RWPE2 (cell line): Measurements from ENCODE around the gene CTNNA2.
A peak's percentile ranks its signal among the peaks of the same experiment; 100 is the strongest.

Experiments used
- ATAC-seq: fragments of 200-7000 bp; cut with Tn5 transposase; 3 replicates; pipeline ENCODE4 v1.9.1; 2021; ENCODE audit warnings: low read depth
- DNase-seq: peaks from one replicate; pipeline ENCODE4 v3.0.0-alpha.2; 2020; ENCODE audit warnings: low spot score
- H3K27ac ChIP-seq: fragments of 450-650 bp; 2 replicates; pipeline ENCODE4 v1.5.1; 2017; ENCODE audit warnings: mild to moderate bottlenecking; ENCODE audit not compliant: poor library complexity, severe bottlenecking
- H3K27me3 ChIP-seq: fragments of 250-450 bp; sonication (Bioruptor Pico); 2 replicates; pipeline ENCODE4 v1.5.1; 2021; ENCODE audit warnings: mild to moderate bottlenecking, moderate library complexity; ENCODE audit not compliant: insufficient read depth, poor library complexity, severe bottlenecking
- H3K36me3 ChIP-seq: fragments of 250-450 bp; sonication (Bioruptor Pico); 2 replicates; pipeline ENCODE4 v1.5.1; 2020; ENCODE audit warnings: low read depth, mild to moderate bottlenecking, moderate library complexity
- H3K4me1 ChIP-seq: fragments of 250-450 bp; sonication (Bioruptor Pico); 2 replicates; pipeline ENCODE4 v1.5.1; 2021; ENCODE audit warnings: mild to moderate bottlenecking, moderate library complexity; ENCODE audit not compliant: insufficient read depth, poor library complexity, severe bottlenecking
- H3K4me3 ChIP-seq: fragments of 250-450 bp; sonication (Bioruptor Pico); 2 replicates; pipeline ENCODE4 v1.5.1; 2021; ENCODE audit warnings: mild to moderate bottlenecking, moderate library complexity; ENCODE audit not compliant: severe bottlenecking
- H3K9me3 ChIP-seq: fragments of 250-450 bp; sonication (Bioruptor Pico); 2 replicates; pipeline ENCODE4 v1.5.1; 2021; ENCODE audit warnings: mild to moderate bottlenecking, moderate library complexity; ENCODE audit not compliant: severe bottlenecking
- CTCF ChIP-seq: fragments of 450-650 bp; IDR thresholded peaks from one replicate; pipeline ENCODE4 v1.5.1; 2017; ENCODE audit warnings: mild to moderate bottlenecking, moderate library complexity; ENCODE audit not compliant: poor library complexity, severe bottlenecking

Gene CTNNA2

GRCh38 chr2:79860228-79861058, 347.6 kb downstream of the CTNNA2 start:
- H3K36me3 ChIP-seq: no peaks in the 10 kb centered on the region
- no peaks in the 10 kb centered on the region for H3K4me1 ChIP-seq
- H3K27ac ChIP-seq: no peak overlapping the region
- ATAC-seq (peak; percentile 40; the same call in 1 of the 3 replicates), DNase-seq (no peak)
- no peaks in the 10 kb centered on the region for H3K9me3 ChIP-seq
- no peak overlapping the region for H3K4me3 ChIP-seq
- no peaks in the 10 kb centered on the region for H3K27me3 ChIP-seq
- peak; percentile 42 for TF ChIP-seq CTCF

- Histone ChIP-seq H3K4me1 (no peaks in the 10 kb centered on the region), H3K9me3 (no peaks in the 10 kb centered on the region), H3K4me3 (no peak overlapping the region), H3K27ac (no peak overlapping the region), H3K36me3 (no peaks in the 10 kb centered on the region), H3K27me3 (no peaks in the 10 kb centered on the region)
- ATAC-seq (no peak), DNase-seq (no peak)
- peak; percentile 1 for TF ChIP-seq CTCF
These were observed 348.2 kb downstream of the CTNNA2 start for GRCh38 chr2:79861059-79861374.

- peaks cover 5% of the 10 kb centered on the region for H3K27me3 ChIP-seq
- no peak overlapping the region for H3K27ac ChIP-seq
- no peak for DNase-seq
- no peak for ATAC-seq
- H3K4me3 ChIP-seq: no peak overlapping the region
- no peaks in the 10 kb centered on the region for H3K9me3 ChIP-seq
- no peaks in the 10 kb centered on the region for H3K36me3 ChIP-seq
- TF ChIP-seq CTCF: no peak
- H3K4me1 ChIP-seq: no peaks in the 10 kb centered on the region
These were observed 349.9 kb downstream of the CTNNA2 start for GRCh38 chr2:79862756-79863155.

- no peak overlapping the region for H3K27ac ChIP-seq
- DNase-seq: no peak
- no peaks in the 10 kb centered on the region for H3K4me1 ChIP-seq
- H3K36me3 ChIP-seq: no peaks in the 10 kb centered on the region
- H3K27me3 ChIP-seq: peaks cover 3% of the 10 kb centered on the region
- no peaks in the 10 kb centered on the region for H3K9me3 ChIP-seq
- TF ChIP-seq CTCF: no peak
- H3K4me3 ChIP-seq: no peak overlapping the region
- no peak for ATAC-seq
These were observed 359.8 kb downstream of the CTNNA2 start for GRCh38 chr2:79872656-79873055.

GRCh38 chr2:79874015-79874414, 361.2 kb downstream of the CTNNA2 start:
- Histone ChIP-seq H3K4me3 (no peak overlapping the region), H3K4me1 (no peaks in the 10 kb centered on the region), H3K36me3 (no peaks in the 10 kb centered on the region), H3K9me3 (no peaks in the 10 kb centered on the region), H3K27ac (no peak overlapping the region), H3K27me3 (peaks cover 3% of the 10 kb centered on the region)
- TF ChIP-seq CTCF: no peak
- DNase-seq (no peak), ATAC-seq (no peak)
